ENCODE measurements around the gene FSIP1. TPM values are rescaled to one million over a fixed set of nuclear protein-coding genes. Genes with fewer than 3 reads are reported as not detected.

Gene FSIP1
- total and polyA plus RNA-seq, 12 donors: 0.15 to 4.4 (median 0.89) TPM

GRCh38 chr15:39644136-39644535, 138.5 kb downstream of the FSIP1 start:
- WGBS, 2 donors: 76 to 81% methylated on average over 13 of the region's 13 CpGs
- Histone ChIP-seq H3K4me3 (no peak overlapping the region), H3K9me3 (no peaks in the 10 kb centered on the region), H3K27me3 (no peaks in the 10 kb centered on the region), H3K27ac (no peak overlapping the region), H3K4me1 (peaks cover 0 to 27% (median 14%) of the 10 kb centered on the region in 9 donors), H3K36me3 (no peaks in the 10 kb centered on the region)
- ATAC-seq (no peak), DNase-seq (no peak)
- TF ChIP-seq, protein P1, sequence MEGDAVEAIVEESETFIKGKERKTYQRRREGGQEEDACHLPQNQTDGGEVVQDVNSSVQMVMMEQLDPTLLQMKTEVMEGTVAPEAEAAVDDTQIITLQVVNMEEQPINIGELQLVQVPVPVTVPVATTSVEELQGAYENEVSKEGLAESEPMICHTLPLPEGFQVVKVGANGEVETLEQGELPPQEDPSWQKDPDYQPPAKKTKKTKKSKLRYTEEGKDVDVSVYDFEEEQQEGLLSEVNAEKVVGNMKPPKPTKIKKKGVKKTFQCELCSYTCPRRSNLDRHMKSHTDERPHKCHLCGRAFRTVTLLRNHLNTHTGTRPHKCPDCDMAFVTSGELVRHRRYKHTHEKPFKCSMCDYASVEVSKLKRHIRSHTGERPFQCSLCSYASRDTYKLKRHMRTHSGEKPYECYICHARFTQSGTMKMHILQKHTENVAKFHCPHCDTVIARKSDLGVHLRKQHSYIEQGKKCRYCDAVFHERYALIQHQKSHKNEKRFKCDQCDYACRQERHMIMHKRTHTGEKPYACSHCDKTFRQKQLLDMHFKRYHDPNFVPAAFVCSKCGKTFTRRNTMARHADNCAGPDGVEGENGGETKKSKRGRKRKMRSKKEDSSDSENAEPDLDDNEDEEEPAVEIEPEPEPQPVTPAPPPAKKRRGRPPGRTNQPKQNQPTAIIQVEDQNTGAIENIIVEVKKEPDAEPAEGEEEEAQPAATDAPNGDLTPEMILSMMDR (IDR thresholded peaks at IDR 0.05): no peak
- intact Hi-C loops (cut with DNase I): no loop called here

DNA sequence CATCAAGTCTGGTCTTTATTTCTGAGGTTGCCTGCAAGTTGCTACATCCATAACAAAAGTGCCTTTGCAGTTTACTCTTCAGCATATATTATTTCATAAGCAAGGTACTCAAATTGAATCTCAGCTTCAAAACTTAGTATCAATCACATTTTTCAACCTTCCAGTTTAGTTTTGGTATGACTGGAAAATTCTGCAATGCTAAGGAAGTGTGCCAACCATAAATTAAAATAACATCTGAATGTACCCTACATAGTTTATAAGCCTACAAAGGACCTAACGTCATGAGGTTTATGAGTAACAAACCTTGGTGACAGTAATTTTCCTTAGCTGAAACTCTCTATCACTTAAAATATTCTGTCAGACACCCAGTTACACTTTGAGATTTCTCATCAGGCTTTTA, 138.9 kb downstream of the FSIP1 start:
- Histone ChIP-seq H3K4me1 (peaks cover 0 to 26% (median 14%) of the 10 kb centered on the region in 9 donors), H3K4me3 (no peak overlapping the region), H3K9me3 (no peaks in the 10 kb centered on the region), H3K36me3 (no peaks in the 10 kb centered on the region), H3K27ac (no peak overlapping the region), H3K27me3 (no peaks in the 10 kb centered on the region)
- TF ChIP-seq, protein P1 (IDR thresholded peaks at IDR 0.05): no peak
- whole genome bisulfite sequencing, 2 donors: 92 to 96% methylated on average over 1 of the region's 1 CpG
- DNase-seq (no peak), ATAC-seq (no peak)
- intact Hi-C loops (cut with DNase I): no loop called here

DNA sequence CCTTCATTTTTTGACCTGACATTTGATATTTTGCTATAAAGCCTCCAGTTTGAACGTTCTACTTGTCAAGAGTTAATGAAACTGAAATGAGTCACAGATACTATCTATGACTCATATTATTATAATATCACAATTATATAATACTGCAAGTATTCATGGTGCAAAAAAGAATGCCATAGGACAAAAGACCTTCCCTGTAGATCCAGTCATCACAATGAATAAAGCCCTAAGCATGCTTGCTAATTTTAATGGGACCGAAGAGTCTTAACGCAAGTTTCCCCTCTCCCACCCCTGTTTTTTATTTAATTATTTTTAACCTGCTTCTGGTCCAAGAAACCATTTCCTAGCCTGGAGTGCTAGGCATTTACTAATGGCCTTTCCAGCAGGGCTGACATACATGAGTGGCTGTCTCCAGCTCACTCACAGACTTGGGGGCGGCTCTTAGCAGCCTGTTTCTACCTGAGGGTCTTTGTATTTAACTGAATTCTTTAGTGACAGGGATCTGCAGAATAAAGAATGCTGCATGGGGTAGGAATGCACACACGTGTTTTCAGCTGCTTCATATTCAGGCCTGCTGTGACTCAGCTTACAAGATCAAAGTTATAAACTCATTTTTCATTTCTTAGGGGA, 140.5 kb downstream of the FSIP1 start:
- no peaks in the 10 kb centered on the region for H3K27me3 ChIP-seq
- H3K4me3 ChIP-seq: no peak overlapping the region
- TF ChIP-seq, protein P1 (IDR thresholded peaks at IDR 0.05): no peak
- no peak overlapping the region for H3K27ac ChIP-seq
- H3K9me3 ChIP-seq: no peaks in the 10 kb centered on the region
- H3K4me1 ChIP-seq: peaks cover 0 to 26% (median 14%) of the 10 kb centered on the region in 9 donors
- WGBS, 2 donors: 41 to 42% methylated on average over 5 of the region's 5 CpGs
- H3K36me3 ChIP-seq: no peaks in the 10 kb centered on the region
- intact Hi-C loops (cut with DNase I): no loop called here
- DNase-seq (no peak), ATAC-seq (peak in 3 of 8 donors; percentile 24 to 32 (median 25))

DNA sequence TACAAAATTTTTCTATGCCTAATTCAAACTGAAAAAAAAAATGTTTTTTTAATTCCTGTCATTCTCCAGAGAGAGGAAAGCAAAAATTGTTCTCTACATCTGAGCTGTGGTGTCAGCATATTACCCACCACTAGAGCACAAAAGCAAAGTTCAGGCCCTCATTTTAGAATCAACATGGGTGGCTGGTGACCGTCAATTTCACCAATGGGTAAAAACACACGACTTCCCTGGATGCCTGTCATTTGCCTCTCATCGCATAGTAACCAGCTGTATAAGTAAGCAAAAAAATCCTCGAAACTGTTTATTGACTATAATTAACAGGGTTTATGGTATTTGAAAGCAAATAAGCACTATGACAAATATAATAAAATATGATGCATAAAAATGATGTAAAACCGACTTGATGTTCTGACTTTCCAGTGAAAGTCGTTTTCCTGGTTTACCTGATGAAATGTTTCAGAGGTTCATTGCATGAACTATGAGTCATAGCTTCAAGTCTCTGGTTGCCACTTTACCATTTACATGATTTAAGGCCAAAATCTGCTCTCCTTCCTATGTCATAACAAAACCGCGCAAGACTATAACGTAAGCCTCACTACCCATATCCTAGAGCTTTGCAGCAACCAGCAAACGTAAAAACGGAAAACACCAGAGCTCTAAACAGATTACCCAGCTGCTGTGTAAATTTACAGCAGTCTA, 141.3 kb downstream of the FSIP1 start:
- Histone ChIP-seq H3K27ac (peak overlapping the region in 1 of 10 donors; percentile 2), H3K27me3 (no peaks in the 10 kb centered on the region), H3K4me3 (no peak overlapping the region), H3K4me1 (peaks cover 0 to 26% (median 14%) of the 10 kb centered on the region in 9 donors), H3K36me3 (no peaks in the 10 kb centered on the region), H3K9me3 (no peaks in the 10 kb centered on the region)
- intact Hi-C loops (cut with DNase I): no loop called here
- TF ChIP-seq, protein P1 (IDR thresholded peaks at IDR 0.05): no peak
- ATAC-seq: no peak
- 83 to 91% methylated on average over 11 of the region's 11 CpGs for WGBS, 2 donors
- DNase-seq: no peak

All from heart right ventricle (tissue), 16 donors.